ENCODE results near the gene GBF1. TPM values are rescaled to one million over a fixed set of nuclear protein-coding genes. Genes with fewer than 3 reads are reported as not detected.
A peak's percentile ranks its signal among the peaks of the same experiment; 100 is the strongest.

The GBF1 gene
- 30.7 and 36.3 TPM in 2 replicates for total RNA-seq

DNA sequence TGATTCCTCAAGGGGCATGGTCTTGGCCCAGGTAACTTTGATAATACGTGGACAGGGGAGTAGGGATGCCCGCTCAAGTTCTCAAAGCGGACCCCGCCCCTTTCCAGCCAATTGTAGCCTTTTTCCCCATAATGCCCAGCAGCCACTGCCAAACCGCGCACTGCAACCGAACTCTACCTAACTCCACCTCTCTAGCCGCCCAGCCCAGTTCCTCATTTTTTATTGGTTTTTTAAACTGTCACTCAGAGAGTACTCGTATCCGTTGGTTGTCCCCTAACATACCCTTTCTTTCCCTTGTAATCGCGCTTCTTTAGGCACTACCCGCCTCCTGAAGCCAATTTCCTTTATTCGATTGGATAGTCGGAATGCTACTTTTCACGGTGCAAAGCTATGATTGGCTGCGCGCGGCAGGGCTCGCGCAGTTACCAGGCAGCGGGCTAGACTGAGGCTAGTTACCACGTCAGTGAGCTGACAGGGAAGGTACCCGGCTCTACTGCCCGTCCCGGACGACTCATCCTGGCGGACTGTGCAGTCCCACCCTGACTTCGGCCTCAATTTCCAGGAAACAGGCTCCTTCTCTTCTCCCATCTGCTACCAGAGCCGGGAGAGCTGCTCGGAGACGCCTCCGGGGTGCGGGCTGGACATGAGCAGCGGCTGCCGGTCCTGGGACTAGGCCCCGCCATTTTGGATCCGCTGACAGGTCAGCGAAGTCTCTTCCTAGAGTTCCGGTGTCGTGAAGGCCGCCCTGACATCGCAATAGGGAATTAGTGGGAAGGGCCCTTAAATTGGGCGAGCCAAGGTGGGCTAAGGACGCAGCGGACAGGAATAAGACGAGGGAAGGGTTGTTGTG is at the start of gene GBF1:
Gene GBF1 (plus strand): TSS at position 451 of the 850 bp plus-strand sequence. CDS start 13,407 bp downstream, outside the sequence.
- H3K4me3 ChIP-seq (ENCODE audit: low read depth, low read length) = peak within 1 kb of the TSS; percentile 93
- TF ChIP-seq, protein P1, sequence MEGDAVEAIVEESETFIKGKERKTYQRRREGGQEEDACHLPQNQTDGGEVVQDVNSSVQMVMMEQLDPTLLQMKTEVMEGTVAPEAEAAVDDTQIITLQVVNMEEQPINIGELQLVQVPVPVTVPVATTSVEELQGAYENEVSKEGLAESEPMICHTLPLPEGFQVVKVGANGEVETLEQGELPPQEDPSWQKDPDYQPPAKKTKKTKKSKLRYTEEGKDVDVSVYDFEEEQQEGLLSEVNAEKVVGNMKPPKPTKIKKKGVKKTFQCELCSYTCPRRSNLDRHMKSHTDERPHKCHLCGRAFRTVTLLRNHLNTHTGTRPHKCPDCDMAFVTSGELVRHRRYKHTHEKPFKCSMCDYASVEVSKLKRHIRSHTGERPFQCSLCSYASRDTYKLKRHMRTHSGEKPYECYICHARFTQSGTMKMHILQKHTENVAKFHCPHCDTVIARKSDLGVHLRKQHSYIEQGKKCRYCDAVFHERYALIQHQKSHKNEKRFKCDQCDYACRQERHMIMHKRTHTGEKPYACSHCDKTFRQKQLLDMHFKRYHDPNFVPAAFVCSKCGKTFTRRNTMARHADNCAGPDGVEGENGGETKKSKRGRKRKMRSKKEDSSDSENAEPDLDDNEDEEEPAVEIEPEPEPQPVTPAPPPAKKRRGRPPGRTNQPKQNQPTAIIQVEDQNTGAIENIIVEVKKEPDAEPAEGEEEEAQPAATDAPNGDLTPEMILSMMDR (conservative IDR thresholded peaks at IDR 0.05; ENCODE audit: low read depth, low read length) = no peak
- DNase-seq (ENCODE audit: low read depth) = peak; percentile 99

GRCh38 chr10:102196893-102197292 is 48.4 kb upstream of the GBF1 start:
- TF ChIP-seq, protein P1 (conservative IDR thresholded peaks at IDR 0.05; ENCODE audit: low read depth, low read length) = no peak
- no peak for DNase-seq (ENCODE audit: low read depth)
- H3K4me3 ChIP-seq (ENCODE audit: low read depth, low read length) = no peak overlapping the region

GRCh38 chr10:102198027-102198426 is 47.3 kb upstream of the GBF1 start:
- no peak for DNase-seq (ENCODE audit: low read depth)
- TF ChIP-seq, protein P1 (conservative IDR thresholded peaks at IDR 0.05; ENCODE audit: low read depth, low read length) = no peak
- no peak overlapping the region for H3K4me3 ChIP-seq (ENCODE audit: low read depth, low read length)

- TF ChIP-seq, protein P1 (conservative IDR thresholded peaks at IDR 0.05; ENCODE audit: low read depth, low read length) = no peak
Observed at GRCh38 chr10:102200751-102201640, 44.3 kb upstream of the GBF1 start.

DNA sequence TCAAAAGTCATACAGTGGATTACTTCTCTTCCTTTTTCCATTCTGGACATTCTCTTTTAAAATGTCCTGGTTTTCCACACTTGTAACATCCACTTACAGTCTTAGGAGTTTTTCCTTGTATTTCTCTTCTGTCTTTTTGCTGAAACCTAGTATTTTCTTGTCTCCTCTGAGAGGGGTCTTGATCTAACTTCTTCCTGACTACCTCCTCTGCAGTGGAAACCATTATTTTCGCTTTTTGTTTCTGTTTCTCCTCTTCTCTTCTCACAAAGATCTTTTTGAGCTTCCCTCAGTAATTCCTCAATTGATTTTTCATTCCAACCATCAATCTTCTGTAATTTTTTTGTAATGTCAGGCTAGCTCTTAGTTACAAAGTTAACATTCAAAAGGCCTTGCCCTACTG is 42.9 kb upstream of the GBF1 start:
- no peak for DNase-seq (ENCODE audit: low read depth)
- TF ChIP-seq, protein P1 (conservative IDR thresholded peaks at IDR 0.05; ENCODE audit: low read depth, low read length) = no peak
- no peak overlapping the region for H3K4me3 ChIP-seq (ENCODE audit: low read depth, low read length)

More at GRCh38 chr10:102200751-102201640, 44.3 kb upstream of the GBF1 start:
- no peak for DNase-seq (ENCODE audit: low read depth)
- no peak overlapping the region for H3K4me3 ChIP-seq (ENCODE audit: low read depth, low read length)

DNA sequence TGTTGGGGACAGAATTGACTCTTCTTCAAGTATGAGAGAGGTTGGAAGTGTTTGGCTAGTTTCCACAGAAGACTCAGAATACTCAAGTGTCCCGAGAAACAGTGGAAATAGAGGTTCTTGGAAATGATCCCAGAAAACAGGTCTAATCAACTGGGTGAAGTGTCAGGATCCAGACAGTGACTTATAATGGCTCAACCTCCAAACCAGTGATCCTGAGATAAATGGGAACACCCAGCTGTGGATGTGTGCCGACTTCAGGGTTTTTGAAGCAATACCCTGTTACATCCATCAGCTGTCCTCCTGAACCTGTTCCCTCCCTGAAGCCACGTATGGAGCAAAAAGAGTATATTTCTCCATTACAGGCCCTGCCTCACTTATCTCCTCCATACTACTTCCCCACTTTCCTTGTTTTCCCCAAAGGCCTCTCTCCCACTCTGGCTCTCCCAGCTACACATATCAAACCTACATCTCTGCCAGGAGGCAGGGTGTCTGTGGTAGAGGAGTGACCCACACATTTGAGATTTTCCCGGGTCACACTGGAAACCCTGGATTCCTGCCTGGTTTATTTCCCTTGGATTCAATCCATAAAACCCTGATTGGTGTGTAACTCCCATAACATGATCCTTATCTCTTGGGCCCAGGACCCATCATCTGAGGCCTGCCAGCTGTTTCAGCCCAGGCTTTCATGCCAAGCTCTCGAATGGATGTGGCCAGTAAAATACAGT is 36.9 kb upstream of the GBF1 start:
- no peak overlapping the region for H3K4me3 ChIP-seq (ENCODE audit: low read depth, low read length)
- DNase-seq (ENCODE audit: low read depth) = no peak
- TF ChIP-seq, protein P1 (conservative IDR thresholded peaks at IDR 0.05; ENCODE audit: low read depth, low read length) = no peak

All from epithelial cell of proximal tubule (primary cell).